Caco-2 (cell line): ENCODE data around the gene FOXP1. TPM values are rescaled to one million over a fixed set of nuclear protein-coding genes. Genes with fewer than 3 reads are reported as not detected.

ENCODE experiments used
- BruUV-seq: library from RNA; stranded (reverse); fragments of 400-500 nt; replicated peaks from 2 replicates; lab custom pipeline; 2021; lab: Mats Ljungman, UMichigan
- CTCF ChIA-PET: fragments of 300-600 bp; sonication (Branson Sonifier 250); formaldehyde crosslinking; loops from one replicate; lab custom pipeline; 2022; ENCODE audit warnings: antibody characterized with exemption; lab: Charles Lee
- POLR2A ChIA-PET: fragments of 300-600 bp; sonication (Branson Sonifier 250); formaldehyde crosslinking; loops from one replicate; lab custom pipeline; 2022; ENCODE audit warnings: antibody characterized with exemption; lab: Charles Lee
- DNase-seq, 2 experiments: peaks; one replicate each; pipeline versions ENCODE4 v3.0.0 to v3.0.0-alpha.2; 2020 to 2022
- H3K27me3 ChIP-seq: replicated peaks from 2 replicates; pipeline ENCODE4 v1.6.0; 2011; ENCODE audit warnings: low read length; ENCODE audit not compliant: control insufficient read depth, insufficient read depth
- H3K36me3 ChIP-seq: 2 replicates; pipeline ENCODE4 v1.5.1; 2011; ENCODE audit warnings: low read length; ENCODE audit not compliant: control insufficient read depth, insufficient read depth
- H3K4me1 ChIP-seq: fragments of 250-450 bp; sonication (Bioruptor Pico); 2 replicates; pipeline ENCODE4 v1.5.1; 2020; ENCODE audit warnings: mild to moderate bottlenecking
- H3K4me3 ChIP-seq: 2 replicates; pipeline ENCODE4 v1.5.1; 2011; ENCODE audit warnings: low read depth, mild to moderate bottlenecking, control low read depth, low read length
- H3K9me3 ChIP-seq: fragments of 250-450 bp; sonication (Bioruptor Pico); 2 replicates; pipeline ENCODE4 v1.5.1; 2020; ENCODE audit warnings: mild to moderate bottlenecking, moderate library complexity
- H3K27ac Mint-ChIP-seq: one replicate; pipeline ENCODE4 v1.8.0; 2022; ENCODE audit warnings: mixed read lengths; ENCODE audit not compliant: unreplicated experiment
- H3K27me3 Mint-ChIP-seq: one replicate; pipeline ENCODE4 v1.8.0; 2022; ENCODE audit warnings: mixed read lengths; ENCODE audit not compliant: insufficient read depth, unreplicated experiment
- H3K36me3 Mint-ChIP-seq: one replicate; pipeline ENCODE4 v1.8.0; 2022; ENCODE audit warnings: mild to moderate bottlenecking, mixed read lengths; ENCODE audit not compliant: insufficient read depth, unreplicated experiment
- H3K4me1 Mint-ChIP-seq: one replicate; pipeline ENCODE4 v1.8.0; 2022; ENCODE audit warnings: low read depth, mixed read lengths; ENCODE audit not compliant: unreplicated experiment
- H3K4me3 Mint-ChIP-seq: one replicate; pipeline ENCODE4 v1.8.0; 2022; ENCODE audit warnings: mild to moderate bottlenecking, moderate library complexity, mixed read lengths; ENCODE audit not compliant: unreplicated experiment
- H3K9me3 Mint-ChIP-seq: one replicate; pipeline ENCODE4 v1.8.0; 2022; ENCODE audit warnings: mixed read lengths; ENCODE audit not compliant: unreplicated experiment
- intact Hi-C: fragments of 100-400 bp; cut with micrococcal nuclease; formaldehyde crosslinking; loops from one replicate; pipeline ENCODE4 v1.10.0; 2022; ENCODE audit not compliant: unreplicated experiment
- total RNA-seq: library from RNA; stranded (reverse); gene quantifications from 2 replicates; pipeline ENCODE4 v1.2.3, GENCODE V29; 2022
- TF ChIP-seq, protein P1 (sequence below), 2 experiments: fragments of 200-600 bp in 1 of 2; IDR thresholded peaks; 1 replicate in 1 of 2; 2 replicates in 1 of 2; pipeline versions ENCODE4 v1.5.1 to v1.8.0; 2011 to 2022; ENCODE audit warnings: antibody characterized with exemption in 1 of 2, control low read depth in 1 of 2, inconsistent platforms in 1 of 2, low read depth in 1 of 2, low read length in 1 of 2, mild to moderate bottlenecking in 1 of 2, moderate library complexity in 1 of 2; ENCODE audit not compliant: insufficient read depth in 1 of 2, severe bottlenecking in 1 of 2, unreplicated experiment in 1 of 2

The FOXP1 gene
- total RNA-seq, 1 experiment from 2014 or later = 131 TPM

DNA sequence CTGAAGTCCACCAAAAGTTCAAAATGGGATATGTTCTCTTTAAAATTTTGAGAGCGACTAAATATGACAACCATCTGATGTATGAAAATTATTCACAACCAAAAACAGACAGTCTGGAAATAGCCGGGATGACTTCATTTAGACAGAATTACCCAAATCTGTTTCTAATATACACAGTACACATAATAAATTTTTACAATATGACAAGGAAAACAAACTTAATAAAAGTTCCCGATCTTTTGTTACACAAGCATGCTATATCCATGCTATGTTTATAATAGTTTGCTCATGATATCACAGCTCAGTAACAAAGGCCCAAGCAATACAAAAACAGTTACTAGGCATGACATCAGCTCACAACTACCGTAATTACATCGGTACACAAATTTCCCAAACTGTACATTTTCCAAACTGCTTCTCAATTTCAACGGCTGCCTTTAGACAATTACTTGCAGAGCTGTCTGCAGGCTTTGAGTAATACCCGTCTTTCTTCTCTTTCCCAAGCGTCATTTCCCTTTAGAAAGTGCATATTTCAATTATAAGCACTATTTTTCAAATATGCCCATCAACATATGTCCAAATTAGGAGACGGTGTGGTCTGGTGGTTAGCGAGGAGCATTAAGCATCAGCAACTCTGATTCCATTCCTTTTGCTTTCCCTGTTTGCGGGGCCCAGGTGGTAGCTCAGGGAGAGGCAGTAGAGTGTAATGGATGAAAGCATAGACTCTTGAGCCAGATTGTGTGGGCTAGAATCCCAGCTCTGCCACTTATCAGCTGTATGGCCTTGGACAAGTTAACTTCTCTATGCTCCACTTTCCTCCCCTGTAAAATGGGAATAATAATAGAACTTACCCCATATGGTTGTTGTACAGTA lies 481.2 kb downstream of the FOXP1 start:
- Histone ChIP-seq H3K9me3 (no peaks in the 10 kb centered on the region), H3K36me3 (peaks cover 2% of the 10 kb centered on the region; the same call in 1 of the 2 replicates), H3K27me3 (no peaks in the 10 kb centered on the region), H3K4me1 (peaks cover 35% of the 10 kb centered on the region), H3K4me3 (no peak overlapping the region)
- H3K4me3 Mint-ChIP-seq = no peak overlapping the region
- TF ChIP-seq, protein P1, sequence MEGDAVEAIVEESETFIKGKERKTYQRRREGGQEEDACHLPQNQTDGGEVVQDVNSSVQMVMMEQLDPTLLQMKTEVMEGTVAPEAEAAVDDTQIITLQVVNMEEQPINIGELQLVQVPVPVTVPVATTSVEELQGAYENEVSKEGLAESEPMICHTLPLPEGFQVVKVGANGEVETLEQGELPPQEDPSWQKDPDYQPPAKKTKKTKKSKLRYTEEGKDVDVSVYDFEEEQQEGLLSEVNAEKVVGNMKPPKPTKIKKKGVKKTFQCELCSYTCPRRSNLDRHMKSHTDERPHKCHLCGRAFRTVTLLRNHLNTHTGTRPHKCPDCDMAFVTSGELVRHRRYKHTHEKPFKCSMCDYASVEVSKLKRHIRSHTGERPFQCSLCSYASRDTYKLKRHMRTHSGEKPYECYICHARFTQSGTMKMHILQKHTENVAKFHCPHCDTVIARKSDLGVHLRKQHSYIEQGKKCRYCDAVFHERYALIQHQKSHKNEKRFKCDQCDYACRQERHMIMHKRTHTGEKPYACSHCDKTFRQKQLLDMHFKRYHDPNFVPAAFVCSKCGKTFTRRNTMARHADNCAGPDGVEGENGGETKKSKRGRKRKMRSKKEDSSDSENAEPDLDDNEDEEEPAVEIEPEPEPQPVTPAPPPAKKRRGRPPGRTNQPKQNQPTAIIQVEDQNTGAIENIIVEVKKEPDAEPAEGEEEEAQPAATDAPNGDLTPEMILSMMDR (IDR thresholded peaks at IDR 0.05; ENCODE audit: insufficient read depth in 1 of 2, low read depth in 1 of 2, low read length in 1 of 2, severe bottlenecking in 1 of 2, unreplicated experiment in 1 of 2) = no peak
- intact Hi-C loops = no loop called here
- H3K36me3 Mint-ChIP-seq = peaks cover 43% of the 10 kb centered on the region
- H3K9me3 Mint-ChIP-seq = no peaks in the 10 kb centered on the region
- ChIA-PET POLR2A (interaction anchor here (0.7 kb wide), 1 partner anchor 1562 kb away, joined by 3 read pairs; no protein-coding TSS in a partner anchor), CTCF (no interaction called here)
- BruUV-seq = no TSS peak
- peaks cover 18% of the 10 kb centered on the region for H3K4me1 Mint-ChIP-seq
- H3K27ac Mint-ChIP-seq = no peak overlapping the region
- H3K27me3 Mint-ChIP-seq = no peaks in the 10 kb centered on the region
- no peak for DNase-seq

DNA sequence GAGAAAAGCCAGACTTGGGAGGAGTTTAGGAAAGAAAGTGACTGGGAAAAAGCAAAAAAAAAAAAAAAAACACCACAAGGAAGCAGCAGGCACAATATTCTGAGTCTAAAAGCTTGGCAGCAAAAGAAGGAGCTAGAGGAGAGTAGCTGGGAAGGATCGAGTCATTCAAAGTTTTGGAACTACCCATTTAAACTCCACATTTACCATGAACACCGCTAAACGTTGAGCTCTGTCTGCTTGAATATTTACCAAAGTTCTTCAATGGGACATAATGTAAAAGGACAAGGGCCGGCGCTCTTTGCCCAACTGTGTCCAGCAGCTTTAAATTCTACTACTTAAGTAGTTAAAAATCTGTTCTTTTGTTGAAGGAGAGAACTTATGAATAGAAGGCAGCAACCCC lies 481.9 kb downstream of the FOXP1 start:
- Mint-ChIP-seq H3K27me3 (no peaks in the 10 kb centered on the region), H3K4me3 (no peak overlapping the region), H3K27ac (peak overlapping the region; percentile 33), H3K9me3 (no peaks in the 10 kb centered on the region), H3K36me3 (peaks cover 40% of the 10 kb centered on the region), H3K4me1 (peaks cover 20% of the 10 kb centered on the region)
- no peak for DNase-seq
- intact Hi-C loops = no loop called here
- peaks cover 2% of the 10 kb centered on the region; the same call in 1 of the 2 replicates for H3K36me3 ChIP-seq
- H3K9me3 ChIP-seq = no peaks in the 10 kb centered on the region
- H3K4me3 ChIP-seq = no peak overlapping the region
- TF ChIP-seq, protein P1 (IDR thresholded peaks at IDR 0.05; ENCODE audit: insufficient read depth in 1 of 2, low read depth in 1 of 2, low read length in 1 of 2, severe bottlenecking in 1 of 2, unreplicated experiment in 1 of 2) = no peak
- no TSS peak for BruUV-seq
- CTCF ChIA-PET = no interaction called here
- POLR2A ChIA-PET = interaction anchor here (0.7 kb wide), 1 partner anchor 1561 kb away, joined by 3 read pairs; no protein-coding TSS in a partner anchor
- H3K4me1 ChIP-seq = peaks cover 42% of the 10 kb centered on the region
- no peaks in the 10 kb centered on the region for H3K27me3 ChIP-seq

DNA sequence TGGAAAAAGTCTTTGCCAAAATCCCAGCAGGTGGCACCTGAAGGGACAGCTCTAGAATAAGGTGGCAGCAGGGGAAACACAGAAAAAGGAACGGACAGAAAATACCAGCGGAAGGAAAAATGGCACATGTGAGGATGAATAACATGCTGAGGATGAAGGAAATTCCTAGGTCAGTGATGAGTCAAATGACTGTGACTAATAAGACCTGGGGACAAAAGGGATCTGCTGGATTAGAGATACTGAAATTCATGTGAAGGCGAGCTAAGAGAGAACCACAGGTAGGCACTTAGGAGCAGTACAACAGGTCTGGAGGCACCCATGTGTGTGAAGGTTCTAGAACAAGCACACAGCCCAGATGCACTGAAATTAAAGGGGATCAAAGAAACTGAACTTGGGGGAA lies 482.5 kb downstream of the FOXP1 start:
- POLR2A ChIA-PET = no interaction called here
- Mint-ChIP-seq H3K4me1 (peaks cover 26% of the 10 kb centered on the region), H3K4me3 (no peak overlapping the region), H3K27ac (peak overlapping the region; percentile 33), H3K27me3 (no peaks in the 10 kb centered on the region), H3K9me3 (no peaks in the 10 kb centered on the region), H3K36me3 (peaks cover 35% of the 10 kb centered on the region)
- DNase-seq = no peak
- Histone ChIP-seq H3K4me1 (peaks cover 47% of the 10 kb centered on the region), H3K9me3 (no peaks in the 10 kb centered on the region), H3K27me3 (no peaks in the 10 kb centered on the region), H3K36me3 (peaks cover 2% of the 10 kb centered on the region; the same call in 1 of the 2 replicates), H3K4me3 (no peak overlapping the region)
- CTCF ChIA-PET = no interaction called here
- no TSS peak for BruUV-seq
- intact Hi-C loops = no loop called here
- TF ChIP-seq, protein P1 (IDR thresholded peaks at IDR 0.05; ENCODE audit: insufficient read depth in 1 of 2, low read depth in 1 of 2, low read length in 1 of 2, severe bottlenecking in 1 of 2, unreplicated experiment in 1 of 2) = no peak
